Epithelial cell of umbilical artery (primary cell): ENCODE data around the gene SKA3. TPM values are rescaled to one million over a fixed set of nuclear protein-coding genes. Genes with fewer than 3 reads are reported as not detected.

Experiments
- total RNA-seq: library from RNA; depleted of rRNA; stranded (reverse); fragments of >200 nt; gene quantifications from 2 replicates; pipeline ENCODE4 v1.2.3, GENCODE V29; 2014

SKA3 gene
- total RNA-seq = 6.8 and 9.7 TPM in 2 replicates

GRCh38 chr13:21176215-21176981 lies at the start of gene SKA3, which contains the start of gene MRPL57:
TSS of gene SKA3 (minus strand) at chr13:21176552. CDS start at chr13:21176477, 75 bp downstream.
TSS of gene MRPL57 (plus strand) at chr13:21176658. CDS start at chr13:21176917, 259 bp downstream.

Other genes starting within 250 kb of the SKA3 start
- gene LATS2, start 115.0 kb downstream of the SKA3 start, total RNA-seq = 17.2 and 18.1 TPM in 2 replicates
- 41.9 and 54.1 TPM in 2 replicates for gene SAP18, start 36.4 kb downstream of the SKA3 start, total RNA-seq
- 20.8 and 32.8 TPM in 2 replicates for gene MRPL57, start 106 bp upstream of the SKA3 start, total RNA-seq